Measurements from ENCODE around the gene C16orf92.
"Not testable (repeated sequence)": the region's sequence is repeated elsewhere in the genome, so short reads cannot be mapped to it uniquely, and the experiment has no call there.

Gene C16orf92

DNA sequence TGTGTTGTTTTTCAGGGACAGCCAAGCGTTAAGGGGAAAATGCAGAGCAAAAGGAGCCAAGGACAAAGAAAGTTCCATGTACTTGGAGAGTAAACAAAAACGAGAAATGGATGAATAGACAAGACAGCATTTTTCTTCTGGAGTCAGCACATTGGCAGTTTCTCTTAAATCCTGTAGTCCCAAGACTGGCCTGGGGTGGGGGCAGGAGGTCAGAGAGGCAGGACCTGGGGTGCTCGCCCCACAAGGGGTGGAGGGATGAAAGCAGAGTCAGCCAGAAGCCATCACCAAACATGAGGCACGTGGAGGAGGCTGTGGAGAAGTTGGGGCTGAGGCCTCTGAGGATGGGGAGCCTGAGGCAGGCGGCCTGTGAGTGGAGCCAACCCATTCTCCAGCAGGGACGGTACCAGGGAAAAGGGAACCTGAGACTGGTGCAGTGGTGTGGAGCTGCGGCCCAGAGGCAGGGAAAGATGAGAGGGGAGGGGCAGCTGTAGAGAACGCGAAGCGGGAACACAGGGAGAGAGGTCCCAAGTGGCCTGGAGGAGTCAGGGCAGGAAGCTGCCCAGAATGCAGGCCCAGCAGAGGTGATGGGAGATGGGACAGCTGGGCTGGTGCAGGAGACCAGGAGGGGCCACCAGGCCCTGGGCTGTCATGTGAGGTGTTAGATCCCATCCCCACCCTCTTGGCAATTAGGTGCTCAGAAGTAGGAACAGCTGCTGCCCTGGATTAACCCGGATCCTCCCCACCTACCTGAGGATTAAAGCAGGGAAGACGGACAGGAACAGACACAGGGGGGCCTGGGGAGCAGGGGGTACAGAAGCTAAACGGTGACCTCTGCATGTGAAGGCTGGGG, 4.8 kb downstream of the C16orf92 start:
- no peak for DNase-seq (ENCODE audit: low read depth in 2 of 2)

DNA sequence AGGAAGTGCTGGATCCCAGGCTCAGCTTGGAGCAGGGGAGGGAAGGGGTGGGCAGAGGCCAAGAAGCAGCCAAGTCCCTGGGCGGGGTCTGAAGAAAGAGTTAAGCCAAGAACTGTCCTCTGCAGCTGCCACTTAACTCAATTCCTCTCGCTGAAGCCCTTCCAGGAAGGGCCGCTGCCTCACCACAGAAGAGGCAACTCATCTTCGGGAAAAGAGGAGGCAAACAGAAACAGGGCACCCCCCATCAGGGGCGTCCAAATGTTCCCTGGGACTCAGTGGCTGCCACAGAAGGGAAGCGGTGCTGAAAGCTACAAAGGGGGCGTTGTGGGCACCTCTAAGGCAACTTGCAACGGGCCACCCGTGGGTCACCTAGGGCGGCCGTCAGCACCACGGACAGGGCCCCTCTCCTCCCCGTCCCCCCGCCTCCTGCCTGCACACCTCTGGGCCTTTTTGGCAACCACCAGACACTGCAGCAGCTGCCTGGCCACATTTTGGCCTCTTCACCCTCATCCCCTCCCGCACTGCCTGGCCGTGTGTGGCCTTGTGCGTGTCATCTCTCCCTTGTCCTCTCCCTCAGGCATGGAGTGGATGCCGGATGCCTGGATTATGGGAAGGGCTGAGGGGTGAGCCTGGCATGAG, 5.6 kb downstream of the C16orf92 start:
- no peak for DNase-seq (ENCODE audit: low read depth in 2 of 2)

DNA sequence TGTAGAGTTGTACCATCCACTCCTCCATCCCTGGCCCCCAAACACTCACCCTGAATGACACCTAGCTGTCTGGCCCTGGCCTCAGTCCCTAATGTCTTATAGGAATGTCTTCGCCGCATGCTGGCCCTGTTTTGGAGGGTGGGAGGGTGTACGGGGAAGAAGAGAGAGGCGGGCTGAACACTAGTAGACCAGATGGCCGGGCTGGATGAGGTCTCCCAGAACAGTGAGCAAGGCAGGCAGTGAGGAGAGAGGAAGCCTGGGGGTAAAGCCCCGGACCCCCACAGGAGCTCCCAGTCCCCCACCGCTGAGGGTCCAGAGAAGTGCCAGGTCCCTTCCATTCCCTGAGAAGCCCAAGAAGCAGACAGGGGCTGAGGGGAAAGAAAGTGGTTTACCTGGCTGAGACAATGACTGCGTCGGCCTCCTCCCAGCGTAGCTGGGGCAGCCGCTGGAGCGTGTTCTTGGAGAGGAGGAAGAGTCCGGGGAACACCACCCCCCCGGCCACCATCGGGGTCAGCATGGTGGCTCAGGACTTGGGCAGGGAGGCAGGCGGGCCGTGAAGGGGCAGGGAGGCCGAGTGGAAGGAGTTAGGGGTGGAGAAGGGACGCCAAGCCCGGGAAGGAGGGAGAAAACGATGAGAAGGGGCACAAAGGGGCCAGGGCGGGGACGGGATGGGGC, 7.2 kb downstream of the C16orf92 start:
- DNase-seq (ENCODE audit: low read depth in 2 of 2): no peak

DNA sequence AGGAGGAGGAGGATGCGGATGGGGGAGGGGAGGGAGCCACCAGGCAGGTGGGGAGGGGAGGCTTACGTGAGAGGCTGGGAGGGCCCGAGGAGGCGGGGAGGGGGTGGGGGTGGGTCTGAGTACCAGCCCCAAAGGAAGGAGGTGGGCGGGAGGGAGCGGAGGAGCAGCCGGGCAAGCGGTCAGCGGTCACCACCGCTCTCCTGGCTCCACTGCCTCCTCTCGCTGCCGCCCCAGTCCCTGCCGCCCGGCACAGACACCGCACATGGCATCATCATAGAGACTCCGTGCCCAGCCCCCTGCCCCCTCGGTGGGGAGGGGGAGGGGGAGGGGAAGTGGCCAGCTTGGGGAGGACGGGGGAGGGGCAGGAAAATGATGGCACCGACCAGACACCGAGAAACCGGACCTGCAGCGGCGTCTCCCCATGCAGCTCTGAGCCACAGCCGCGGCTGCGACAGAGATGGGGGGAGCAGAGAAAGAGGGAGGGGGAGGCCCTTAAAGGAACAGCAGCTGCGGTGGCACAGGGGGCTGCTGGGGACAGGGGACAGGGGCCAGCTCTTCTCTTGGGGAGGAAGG, 7.9 kb downstream of the C16orf92 start, which contains the start of gene TLCD3B:
Gene TLCD3B (minus strand): TSS at position 431 of the 573 bp plus-strand sequence. CDS start 744 bp downstream, outside the sequence.
- no peak for DNase-seq (ENCODE audit: low read depth in 2 of 2)

DNA sequence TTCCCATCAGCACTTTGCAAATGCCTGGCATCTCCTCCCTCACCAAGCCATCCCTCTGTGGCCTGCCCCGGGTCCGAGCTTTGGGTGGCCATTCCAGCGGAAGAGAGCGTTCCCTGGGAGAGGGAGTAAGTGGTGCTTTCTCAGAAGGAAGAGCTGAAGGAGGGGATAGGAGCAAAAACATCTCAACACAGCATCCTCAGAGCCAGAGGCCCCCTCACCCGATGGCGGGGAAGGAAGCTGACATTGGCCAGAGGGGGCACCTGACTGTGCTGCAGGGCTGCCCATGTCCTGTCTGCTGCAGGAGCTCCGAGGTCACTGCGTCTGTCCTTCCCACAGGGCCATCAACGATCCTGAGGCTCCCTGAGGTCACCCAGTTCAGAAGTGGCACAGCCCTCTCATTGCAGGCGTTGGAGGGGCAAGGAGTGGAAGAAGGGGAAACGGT, 8.5 kb downstream of the C16orf92 start:
- DNase-seq (ENCODE audit: low read depth in 2 of 2): no peak

DNA sequence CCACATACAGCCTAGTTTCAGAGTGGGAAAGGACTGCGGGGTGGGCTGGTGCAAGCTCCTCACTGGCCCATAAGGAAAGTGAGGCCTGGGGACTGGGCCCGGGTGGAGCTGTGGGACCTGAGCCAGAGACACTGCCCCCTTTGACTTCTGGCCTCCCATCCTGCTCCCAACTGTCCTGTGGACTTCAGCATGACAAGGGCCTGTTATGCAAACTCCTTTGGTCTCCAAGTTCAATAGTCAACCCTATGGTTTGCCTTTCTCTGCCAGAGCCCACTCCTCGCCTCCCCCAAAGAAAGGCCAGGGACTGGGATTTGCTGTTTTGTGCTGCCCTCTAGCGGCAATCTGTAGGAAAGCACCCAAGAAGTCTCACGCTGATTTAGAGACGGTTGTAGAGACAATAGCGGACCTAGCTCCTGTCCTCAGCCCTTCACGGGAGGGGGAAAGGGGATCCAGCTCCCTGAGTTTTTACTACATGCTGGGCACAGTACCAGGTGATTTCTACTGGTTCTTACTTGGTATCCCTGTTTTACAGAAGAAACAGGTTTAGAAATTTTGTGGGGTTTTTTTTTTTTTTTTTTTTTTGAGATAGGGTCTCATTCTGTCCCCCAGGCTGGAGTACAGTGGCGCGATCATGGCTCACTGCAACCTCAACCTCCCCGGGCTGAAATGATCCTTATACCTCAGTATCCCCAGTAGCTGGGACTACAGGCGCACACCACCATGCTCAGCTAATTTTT, 9.3 kb downstream of the C16orf92 start:
- peak in 1 of 2 donors; percentile 37 for DNase-seq (ENCODE audit: low read depth in 2 of 2)

DNA sequence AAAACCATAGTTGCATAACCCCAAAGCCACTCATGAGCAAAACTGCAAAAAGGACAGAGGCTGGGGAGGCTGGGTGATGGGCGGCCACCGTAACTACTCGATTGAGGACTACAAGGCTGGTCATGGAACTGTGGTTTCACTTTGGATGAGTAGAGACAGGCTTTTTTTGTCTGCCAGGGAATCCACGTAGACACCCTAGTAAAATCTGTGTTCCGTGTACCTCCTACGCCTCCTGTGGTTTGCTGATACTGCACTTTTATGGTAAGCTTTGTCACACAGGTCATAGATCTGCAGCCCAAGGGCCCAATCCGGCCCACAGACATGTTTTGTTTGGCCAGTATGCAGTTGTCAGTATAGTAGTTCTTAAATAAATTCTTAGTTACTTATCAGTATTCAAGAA, 10.3 kb downstream of the C16orf92 start:
- no peak for DNase-seq (ENCODE audit: low read depth in 2 of 2)

DNA sequence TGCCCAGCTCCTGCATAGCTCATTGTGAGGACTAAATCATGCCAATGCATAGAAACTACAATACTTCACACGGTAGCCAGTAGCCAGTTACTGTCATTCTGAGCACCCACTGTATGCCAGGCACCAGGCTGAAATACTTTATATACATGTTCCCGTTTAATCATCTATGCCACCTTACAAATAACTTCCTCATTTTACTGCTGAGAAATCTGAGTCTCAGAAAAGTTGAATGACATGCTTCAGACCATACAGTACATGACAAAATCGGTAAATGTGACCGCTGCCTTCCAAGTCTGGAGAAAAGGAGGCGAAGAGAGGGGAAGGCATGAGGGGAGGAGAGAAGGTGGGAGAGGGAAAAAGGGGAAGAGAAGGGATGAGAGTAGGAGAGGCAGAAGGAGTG, 17.2 kb downstream of the C16orf92 start:
- DNase-seq (ENCODE audit: low read depth in 2 of 2): no peak

DNA sequence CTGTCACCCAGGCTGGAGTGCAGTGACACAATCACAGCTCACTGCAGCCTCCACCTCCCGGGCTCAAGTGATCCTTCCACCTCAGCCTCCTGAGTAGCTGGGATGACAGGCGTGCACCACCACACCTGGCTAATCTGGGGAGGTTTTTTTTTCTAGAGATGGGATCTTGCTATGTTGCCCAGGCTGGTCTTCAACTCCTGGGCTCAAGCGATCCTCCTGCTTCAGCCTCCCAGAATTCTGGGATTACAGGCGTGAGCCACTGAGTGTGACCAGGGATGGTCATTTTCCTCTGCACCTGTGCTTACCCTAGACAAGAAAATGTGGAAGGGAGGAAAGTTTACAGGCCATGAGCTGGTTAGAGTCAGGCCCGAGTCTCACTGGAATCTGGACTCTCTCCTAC, 17.7 kb downstream of the C16orf92 start:
- DNase-seq (ENCODE audit: low read depth in 2 of 2): not testable (repeated sequence)

DNA sequence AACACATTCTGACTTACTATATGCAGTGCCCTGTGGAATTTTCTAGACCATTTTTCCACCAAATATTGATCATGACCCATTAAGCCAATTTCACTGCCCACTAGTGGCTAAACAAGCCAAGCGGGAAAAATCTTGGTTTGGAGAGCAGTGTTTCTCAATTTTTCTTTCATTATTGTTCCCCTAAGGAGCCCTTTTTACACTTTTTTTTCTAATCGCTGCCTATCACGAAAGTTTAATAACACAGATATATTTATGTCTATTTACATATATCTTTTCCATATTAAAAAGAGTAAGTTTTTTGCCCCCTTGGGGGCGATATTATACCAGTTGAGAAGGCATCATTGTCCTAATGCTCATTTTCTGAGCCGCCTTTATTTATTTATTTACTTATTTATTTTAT, 18.8 kb downstream of the C16orf92 start:
- no peak for DNase-seq (ENCODE audit: low read depth in 2 of 2)

DNA sequence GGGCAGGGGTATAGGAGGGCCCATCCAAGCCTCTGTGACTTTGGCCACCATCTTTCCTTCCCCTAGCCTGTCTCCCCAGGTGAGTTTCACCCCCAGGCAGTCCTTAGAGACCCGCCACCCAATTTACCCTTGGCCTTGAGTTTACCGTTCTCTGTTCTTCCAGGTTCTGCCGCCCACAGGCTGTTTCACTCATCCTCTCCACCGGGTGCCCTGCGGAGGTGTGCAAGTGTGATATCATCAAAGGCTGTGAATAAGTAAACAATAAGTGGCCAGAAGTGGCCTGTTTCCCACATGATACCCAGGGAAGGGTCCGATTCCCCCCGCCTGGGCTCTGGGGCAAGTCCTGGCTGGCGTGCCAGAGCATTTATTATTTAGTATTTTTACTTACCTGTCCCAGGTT, 23.2 kb downstream of the C16orf92 start:
- no peak for DNase-seq (ENCODE audit: low read depth in 2 of 2)

DNA sequence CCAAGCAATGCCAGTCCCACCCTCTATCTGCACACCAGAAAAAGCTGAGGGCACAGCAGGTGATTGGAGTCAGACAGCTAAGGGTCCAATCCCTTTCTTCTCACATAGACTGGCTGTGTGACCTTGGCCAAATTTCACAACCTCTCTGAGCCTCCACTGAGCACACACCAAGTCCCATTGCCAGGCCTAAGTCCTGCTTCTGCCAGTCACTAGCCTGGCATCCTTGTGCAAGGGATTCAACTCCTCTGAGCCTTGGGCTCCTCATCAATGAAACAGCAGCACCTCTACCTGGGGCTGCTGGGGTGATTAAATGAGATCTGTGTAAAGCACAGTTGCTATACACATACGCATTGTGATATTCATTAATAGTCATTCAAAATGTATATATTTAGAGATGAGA, 23.6 kb downstream of the C16orf92 start:
- DNase-seq (ENCODE audit: low read depth in 2 of 2): no peak

DNA sequence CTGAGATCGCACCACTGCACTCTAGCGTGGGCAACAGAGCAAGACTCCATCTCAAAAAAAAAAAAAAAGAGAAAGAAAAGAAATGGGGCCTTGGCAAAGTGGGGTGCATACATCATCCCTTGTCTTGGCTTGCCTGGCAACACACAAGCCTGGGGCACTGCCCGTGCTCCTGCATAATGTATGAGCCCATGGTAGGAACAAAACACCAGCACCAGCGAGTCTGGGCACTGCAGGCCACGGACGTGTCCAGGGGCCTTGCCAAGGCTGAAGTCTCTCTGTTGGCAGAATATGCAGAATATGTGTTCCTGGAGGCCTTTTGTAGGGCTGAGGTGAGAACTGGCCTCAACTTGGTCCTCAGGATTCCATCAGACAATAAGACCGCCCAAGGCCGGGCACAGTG, 26.9 kb downstream of the C16orf92 start:
- DNase-seq (ENCODE audit: low read depth in 2 of 2): no peak

DNA sequence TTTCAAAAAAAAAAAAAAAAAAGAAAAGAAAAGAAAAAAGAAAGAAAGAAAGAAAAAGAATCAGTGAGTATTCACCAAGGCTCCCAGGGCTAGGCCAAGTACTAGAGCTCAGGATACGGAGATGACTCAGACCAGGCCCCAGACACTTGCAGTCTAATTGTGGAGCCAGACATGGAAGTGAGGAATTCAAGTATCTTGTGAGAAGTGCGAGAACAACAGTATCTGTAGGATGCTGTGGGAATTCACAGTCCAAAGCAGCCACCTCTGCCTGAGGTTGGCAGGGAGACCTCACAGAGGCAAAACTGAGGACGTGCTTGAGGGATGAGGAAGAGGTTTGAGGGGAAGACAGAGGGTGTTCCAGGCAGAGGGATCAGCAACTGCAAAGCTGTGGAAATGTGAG, 28.5 kb downstream of the C16orf92 start:
- DNase-seq (ENCODE audit: low read depth in 2 of 2): no peak

DNA sequence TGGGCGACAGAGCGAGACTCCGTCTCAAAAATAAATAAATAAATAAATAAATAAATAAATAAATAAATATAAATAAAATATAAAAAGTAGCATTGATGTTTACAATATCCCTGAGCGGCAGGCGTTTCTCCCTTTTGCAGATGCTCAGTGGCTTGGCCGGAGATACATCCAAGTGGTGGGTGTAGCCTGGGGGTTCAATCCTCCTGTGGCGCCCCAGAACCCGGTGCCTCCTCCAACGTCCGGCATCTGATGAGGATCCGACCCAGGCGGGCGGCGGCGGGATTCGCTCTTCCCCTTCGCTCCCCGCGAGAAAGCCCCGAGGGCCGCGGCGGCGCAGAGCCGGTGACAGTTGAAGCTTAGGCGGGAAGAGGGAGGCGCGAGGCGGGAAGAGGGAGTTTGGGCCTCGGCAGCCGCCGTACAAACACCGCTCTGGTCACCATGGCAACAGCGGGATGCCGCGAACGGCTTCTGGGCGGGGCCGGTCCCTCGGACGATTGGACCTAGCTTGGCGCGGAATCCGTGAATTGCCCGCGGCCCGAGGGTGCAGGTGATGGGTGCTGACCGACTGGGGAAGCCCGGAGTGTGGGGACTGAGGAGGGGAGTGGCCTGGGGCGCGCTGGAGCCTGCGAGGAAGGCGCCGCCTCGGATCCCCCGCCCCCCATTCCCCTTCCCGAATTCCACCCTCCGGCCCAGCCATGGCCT, 29.8 kb downstream of the C16orf92 start:
- DNase-seq (ENCODE audit: low read depth in 2 of 2): peak; percentile 80 to 83

DNA sequence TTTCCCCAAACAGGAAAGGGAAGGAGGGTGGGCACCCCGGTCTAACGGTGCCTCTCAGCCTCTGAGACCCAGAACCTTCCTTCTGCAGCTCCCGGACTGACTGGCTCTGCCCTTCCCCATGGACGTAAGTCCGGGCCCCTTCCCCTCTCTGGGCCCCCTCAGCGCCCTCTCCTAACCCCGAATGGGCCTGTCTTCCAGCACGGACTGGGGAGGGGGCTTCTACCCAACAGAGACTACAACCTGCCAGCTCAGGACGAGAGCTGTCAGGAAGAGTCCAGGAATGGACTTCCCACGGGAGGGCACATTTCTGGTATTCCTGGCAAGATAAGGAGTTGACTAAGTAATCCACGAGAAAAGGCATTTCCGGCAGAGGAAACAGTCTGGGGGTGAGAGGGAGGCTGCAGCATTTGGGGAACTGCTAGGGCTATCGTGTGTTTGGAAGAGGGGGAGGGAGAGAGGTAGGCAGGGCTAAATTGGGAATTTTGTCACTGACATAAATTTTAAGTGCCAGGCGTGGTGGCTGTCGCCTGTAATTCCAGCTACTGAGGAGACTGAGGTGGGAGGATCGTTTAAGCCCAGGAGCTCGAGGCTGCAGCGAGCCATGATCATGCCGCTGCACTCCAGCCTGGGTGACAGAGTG, 30.5 kb downstream of the C16orf92 start:
- DNase-seq (ENCODE audit: low read depth in 2 of 2): no peak

DNA sequence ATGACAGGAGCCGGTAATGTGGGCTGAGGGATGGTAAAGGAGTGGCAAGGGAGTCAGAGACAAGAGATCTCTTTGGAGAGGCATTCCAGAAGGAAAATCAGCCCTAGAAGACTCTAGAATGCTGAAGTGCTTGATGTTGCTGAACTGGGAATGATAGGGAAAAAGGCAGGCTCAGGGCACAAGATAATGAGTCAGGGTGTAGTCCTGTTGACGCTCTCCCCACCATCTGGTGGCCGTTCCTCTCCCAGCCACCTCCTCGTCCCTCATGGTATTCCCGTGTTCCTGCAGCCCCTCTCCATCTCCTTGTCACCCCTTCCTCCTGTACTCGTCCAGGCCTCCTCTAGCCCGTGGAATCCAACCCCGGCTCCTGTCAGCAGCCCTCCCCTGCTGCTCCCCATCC, 31.5 kb downstream of the C16orf92 start:
- no peak for DNase-seq (ENCODE audit: low read depth in 2 of 2)

DNA sequence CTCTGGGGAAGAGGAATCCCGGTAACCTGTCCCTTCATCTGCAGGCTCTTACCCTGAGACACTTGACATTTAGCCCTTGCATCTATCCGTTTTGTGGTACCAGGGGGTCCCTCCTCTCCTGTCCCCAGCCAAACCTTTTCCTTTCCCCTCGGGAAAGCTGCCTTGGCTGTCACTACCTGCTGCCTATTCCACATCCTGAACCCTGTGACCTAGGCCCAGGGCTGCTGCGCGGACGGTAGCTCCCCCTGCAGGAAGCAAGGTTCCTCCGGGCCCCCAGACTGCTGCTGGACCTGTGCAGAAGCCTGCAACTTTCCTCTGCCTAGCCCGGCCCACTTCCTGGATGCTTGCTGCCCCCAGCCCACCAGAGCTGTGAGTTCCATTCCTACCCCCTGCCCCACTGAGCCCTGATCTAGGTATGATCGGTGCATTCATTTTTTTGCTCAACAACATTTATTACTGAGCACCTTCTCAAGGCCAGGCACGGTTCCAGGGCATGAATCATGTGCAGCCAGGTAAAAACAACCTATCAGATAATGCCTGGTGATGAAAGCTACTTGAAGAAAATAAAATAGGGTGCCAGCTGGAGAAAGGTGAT, 32.1 kb downstream of the C16orf92 start:
- no peak for DNase-seq (ENCODE audit: low read depth in 2 of 2)

DNA sequence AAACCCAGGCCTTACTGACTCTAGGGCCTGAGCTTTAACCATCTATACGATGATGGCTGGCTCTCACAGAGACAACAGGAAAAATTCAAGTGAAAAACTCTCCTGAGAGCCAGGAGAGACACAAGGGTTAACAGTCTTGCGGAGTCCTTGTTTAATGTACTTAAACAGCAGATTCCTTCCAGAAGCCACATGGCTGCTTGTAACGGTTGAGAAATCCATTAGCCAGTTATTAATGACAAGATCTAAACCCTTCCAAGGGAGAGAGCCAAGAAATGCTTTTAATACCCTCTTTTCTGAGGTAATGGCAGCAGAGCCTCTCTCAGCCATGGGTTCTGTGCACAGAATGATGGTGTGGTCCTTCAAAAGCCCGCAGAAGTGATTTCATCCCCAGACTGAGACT, 37.3 kb downstream of the C16orf92 start:
- no peak for DNase-seq (ENCODE audit: low read depth in 2 of 2)

Measured in stimulated activated CD8-positive, alpha-beta memory T cell treated with anti-CD3 and anti-CD28 coated beads, Interleukin-7, amount 100 ng/mL, for 1 hour (primary cell).